HG03039 (cell line): ENCODE data around the gene SACS.
"Not testable (repeated sequence)": the region's sequence is repeated elsewhere in the genome, so short reads cannot be mapped to it uniquely, and the experiment has no call there.

ENCODE experiments used
- ATAC-seq: cut with Tn5 transposase; IDR thresholded peaks from one replicate; pipeline ENCODE4 v1.9.1; 2021; ENCODE audit warnings: mild to moderate bottlenecking, moderate library complexity; ENCODE audit not compliant: unreplicated experiment

The SACS gene

DNA sequence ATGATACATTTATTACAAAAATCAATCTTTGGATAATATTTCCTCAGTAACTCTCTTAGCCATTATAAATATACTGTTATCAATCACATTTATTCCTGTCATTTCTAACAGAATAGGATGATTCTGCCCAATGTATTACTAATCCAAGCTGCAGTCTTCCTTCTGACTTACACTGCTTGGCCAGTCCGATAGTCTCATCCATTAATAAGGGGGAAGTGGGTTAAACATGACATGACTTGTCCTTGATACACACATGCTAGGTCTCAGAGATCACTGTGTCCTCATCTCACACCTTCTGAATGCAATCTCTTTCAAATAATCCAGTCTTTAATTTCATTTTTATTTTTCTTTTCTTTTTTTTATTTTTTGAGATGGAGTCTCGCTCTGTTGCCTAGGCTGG is 18.8 kb downstream of the SACS start:
- ATAC-seq = no peak

DNA sequence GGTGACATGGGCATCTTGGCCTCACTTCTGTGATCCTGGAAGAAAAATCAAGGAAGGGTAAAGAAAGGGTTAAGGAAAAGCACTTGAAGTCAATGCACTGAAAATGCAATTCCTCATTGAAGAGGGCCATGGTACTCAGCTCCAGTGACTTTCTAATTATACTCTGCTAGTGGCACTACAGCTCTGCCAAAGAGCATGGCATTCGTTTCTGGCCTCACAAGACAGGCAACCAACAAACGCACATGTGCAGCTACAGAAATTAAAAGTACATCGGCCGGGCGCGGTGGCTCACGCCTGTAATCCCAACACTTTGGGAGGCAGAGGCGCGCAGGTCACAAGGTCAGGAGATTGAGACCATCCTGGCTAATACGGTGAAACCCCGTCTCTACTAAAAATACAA is 21.8 kb downstream of the SACS start:
- ATAC-seq = no peak

DNA sequence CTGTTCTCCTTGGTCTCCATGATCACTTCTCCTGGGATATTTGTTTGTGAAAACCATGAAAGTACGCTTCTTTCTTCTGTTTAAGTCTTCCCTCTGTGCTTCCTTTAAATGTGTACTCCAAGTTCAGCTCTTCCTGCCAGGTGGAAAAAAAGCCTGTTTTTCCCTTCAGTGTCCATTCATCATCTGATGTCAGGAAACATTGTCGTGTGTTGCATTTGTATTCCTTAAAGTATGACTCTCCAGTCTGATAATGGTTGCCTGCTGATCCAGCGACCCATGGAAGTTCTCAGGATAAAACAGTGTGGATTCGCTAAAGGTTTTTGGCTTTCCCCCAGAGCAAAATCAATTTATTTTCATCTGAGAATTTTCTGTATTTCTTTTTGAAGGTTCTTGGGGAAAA is 22.3 kb downstream of the SACS start:
- ATAC-seq = no peak

DNA sequence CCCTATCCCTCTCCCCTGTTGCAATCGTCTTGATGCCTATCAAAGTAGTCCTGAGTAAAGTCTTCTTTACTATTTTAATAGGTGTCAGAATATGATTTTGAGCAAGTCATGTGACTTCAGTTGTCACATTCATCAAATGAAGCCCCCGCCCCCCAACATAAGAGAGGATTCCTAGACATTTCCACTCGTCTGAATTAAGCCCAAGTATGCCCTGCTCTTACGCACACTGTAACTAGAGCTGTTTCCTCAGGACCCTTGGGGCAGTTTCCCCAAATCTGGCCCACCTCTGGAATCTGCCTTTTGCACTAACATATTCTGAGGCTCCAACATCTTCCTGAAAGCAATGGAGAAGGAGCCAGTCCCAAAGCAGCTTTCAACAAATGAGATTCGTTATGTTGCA is 25.5 kb downstream of the SACS start:
- ATAC-seq = no peak

DNA sequence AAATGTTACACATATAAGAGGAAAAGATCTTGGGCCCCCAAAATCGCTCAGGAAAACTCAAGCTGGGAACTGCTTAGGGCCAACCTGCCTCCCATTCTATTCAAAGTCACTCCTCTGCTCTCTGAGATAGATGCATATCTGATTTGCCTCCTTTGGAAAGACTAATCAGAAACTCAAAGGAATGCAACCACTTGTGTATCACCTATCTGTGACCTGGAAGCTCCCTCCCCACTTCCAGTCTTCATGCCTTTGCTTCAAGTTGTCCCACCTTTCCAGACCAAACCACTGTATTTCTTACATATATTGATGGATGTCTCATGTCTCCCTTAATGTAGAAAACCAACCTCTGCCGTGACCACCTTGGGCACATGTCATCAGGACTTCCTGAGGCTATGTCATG is 32.3 kb downstream of the SACS start:
- ATAC-seq = not testable (repeated sequence)

DNA sequence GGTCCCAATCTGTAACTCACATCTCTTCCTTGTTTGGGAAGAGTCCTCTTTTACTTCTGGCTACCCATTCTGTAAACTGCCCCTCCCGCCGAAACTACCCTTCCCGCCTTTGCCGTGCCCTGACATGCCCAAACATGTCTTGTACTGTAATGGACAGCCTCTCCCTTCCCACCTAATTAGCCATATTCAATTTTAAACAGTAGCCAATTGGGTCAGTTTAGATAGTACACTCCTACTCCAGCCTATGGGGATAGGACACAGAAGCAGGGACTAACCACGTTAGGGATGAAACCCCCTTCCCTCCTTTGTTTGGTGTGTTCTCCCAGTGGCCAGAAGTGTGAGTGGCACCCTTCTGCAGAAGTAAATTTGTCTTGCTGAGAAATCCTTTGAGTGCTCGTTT is 34.2 kb downstream of the SACS start:
- no peak for ATAC-seq

DNA sequence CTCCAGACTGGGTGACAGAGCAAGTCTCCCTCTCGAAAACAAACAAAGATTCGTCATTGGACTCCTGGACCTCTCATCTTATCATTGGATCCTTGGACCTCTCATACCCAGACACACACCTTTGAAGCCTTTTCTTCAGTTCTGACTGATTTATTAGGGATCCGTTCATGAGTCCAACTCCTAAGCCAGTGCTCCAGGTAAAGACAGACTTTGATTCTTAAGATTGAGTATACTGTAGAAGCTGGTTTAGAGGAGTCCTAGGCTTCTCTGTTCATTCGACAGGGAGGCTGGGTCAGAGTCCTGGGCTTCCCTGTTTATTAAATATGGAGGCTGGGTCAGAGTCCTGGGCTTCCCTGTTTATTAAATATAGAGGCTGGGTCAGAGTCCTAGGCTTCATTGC is 38.7 kb downstream of the SACS start:
- ATAC-seq = no peak

DNA sequence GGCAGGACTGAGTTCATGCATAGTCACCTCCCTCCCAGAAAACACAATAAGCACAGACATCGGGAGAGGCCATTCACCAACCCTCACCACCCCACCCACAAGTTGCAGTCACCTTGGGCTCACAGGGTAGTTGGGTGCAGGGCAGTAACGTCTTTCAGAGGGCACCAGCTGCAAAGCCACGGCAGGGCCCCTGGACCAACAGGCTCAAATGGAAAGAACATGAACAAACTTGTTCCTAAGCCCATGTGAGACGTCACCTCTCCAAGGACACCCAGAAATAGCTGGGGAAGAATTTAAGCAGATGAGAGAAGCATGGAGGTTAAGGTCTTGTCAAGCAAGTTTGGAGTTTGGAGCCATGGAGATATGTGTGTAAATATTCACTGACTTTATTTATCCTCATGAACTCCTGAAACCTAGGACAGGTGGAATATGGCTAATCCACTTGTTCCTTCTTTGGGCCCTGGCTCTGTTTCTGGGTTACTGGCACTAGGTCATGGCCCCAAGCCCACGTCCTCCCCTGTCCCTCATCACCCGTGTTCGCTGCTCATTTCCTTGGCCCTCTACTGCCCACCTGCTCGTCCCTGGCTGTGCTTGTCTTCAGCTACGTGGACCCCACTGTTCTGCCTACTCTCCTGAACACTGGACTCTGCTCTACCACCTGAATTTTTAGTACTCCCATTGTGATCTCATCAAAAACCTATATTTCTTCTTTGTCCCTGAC is 40.4 kb downstream of the SACS start:
- ATAC-seq = no peak

DNA sequence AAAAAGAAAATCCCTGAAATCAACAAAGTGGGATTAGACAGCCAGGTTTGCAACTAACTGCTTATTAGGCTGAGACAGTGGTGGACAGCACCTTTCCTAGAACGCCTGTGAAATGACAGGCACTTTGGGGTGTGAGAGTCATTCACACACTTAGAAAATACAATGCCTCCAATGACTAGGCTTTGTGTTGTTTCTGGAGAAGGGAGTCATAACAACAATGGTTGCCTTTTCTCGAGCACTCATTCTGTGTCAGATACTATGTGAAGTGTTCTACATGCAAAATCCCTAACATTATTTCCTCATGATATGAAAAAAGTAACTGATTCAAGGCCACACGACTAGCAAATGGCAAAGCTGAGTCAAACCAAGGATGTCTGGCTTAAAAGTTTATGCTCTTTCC is 41.2 kb downstream of the SACS start:
- ATAC-seq = no peak

DNA sequence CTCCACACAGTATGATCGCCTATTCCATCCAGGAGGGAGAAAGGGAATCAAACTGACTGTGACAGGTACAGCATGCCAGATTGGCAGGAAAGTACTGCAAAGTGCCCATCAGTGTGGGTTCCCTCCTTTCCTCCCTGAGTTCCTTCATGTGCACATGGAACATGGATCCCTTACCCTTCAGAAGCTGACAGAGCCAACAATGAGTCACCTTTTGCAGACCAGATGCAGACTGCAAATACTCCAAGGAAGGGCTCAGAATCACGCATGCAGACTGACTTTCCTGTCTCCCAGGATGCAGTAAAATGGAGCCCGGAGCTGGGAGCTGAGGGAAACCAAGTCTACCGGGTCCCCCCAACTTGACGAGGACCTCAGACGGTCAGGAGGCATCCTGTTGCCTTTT is 41.8 kb downstream of the SACS start:
- no peak for ATAC-seq

DNA sequence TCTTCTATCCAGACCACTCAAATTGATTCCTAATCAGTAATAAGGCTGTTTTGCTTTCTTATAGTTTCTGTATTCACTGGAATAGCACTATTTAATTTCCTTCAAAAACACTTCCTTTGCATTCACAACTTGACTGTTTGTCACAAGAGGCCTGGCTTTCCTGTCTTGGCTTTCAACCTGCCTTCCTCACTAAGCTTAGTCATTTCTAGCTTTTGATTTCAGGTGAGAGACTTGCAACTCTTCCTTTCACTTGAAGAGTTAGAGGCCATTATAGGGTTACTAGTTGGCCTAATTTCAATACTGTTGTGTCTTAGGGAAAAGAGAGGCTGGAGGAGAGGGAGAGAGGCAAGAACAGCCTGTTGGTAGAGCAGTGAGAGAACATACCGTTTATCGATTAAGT is 47.0 kb downstream of the SACS start:
- ATAC-seq = peak; percentile 45

DNA sequence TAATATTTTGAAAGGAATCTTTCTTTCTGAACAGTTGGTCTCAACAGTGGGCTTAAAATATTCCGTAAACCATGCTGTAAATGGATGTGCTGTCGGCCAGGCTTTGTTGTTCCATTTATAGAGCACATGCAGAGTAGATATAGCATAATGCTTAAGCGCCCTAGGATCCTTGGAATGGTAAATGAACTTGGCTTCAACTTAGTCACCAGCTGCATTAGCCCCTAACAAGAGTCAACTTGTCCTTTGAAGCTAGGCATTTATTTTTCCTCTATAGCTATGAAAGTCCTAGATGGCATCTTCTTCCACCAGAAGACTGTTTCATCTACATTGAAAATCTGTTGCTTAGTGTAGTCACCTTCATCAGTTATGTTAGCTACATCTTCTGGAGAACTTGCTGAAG is 47.6 kb downstream of the SACS start:
- no peak for ATAC-seq

DNA sequence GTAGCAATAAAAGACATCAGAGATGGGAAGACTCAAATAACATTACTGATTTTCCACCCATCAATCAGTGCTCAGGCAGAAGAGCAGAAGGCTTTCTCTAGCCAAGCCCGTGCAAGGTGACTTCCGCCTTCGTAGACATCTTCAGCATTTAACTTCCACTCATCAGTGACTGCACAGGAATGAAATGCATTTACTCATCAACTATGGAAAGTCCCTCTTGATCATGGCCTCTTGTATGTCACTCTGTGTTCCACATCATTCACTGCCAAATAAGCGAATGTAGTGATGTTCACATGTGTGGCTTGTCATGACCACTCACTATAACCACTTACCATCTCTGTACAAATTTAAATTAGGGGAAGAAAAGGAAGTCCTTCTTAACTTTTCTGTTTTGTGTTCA is 49.4 kb downstream of the SACS start:
- ATAC-seq = peak; percentile 78

DNA sequence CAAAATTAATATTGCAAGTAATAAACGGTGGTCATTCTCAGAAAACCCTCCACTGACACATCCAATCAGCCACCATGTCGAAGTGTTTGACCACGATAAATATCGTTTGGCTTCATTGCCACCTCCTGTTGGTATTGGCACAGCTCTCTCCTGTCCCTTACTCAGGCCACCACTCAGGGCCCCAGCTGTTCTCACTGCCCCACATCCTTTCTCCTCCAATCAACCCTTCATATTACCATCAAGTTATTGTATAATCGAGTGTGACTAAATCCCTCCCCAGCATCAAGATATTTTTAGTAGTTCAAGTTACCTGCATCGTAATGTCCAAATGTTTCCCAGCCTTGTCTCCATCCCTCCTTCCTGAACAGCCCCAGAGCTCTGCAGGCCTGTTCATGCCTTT is 50.4 kb downstream of the SACS start:
- ATAC-seq = no peak

DNA sequence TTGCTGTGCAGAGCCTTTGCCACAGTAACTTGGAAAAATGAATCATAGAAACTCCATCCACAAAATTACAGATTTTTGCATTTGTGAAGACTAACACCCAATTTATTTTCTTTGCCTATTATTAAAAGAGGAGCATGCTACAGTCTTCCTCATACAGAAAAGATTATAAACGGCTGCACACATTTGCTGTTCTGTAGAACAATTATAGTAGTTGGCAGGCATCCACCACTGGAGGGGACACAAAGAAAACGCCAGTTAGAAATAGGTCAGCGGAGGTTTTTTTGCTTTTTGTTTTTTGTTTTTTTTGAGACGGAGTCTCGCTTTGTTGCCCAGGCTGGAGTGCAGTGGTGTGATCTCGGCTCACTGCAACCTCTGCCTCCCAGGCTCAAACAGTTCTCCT is 51.6 kb downstream of the SACS start:
- ATAC-seq = no peak

DNA sequence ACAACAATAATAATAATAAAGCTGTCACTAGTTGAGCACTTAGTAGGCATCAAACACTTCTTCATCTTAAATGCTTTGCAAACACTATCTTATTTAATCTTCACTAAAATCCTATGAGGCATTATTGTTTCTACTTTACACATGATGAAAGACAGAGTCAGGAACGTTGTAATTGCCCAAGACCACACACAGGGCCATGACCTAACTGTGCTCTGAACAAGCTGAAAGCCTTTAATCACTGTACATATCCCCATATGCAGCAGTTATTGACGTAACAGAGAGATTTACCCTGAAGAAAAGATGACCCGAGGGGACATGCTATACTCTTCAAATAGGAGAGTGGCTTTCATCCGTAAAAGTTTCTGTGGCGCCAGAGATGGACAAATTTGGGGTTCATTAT is 53.0 kb downstream of the SACS start:
- no peak for ATAC-seq

DNA sequence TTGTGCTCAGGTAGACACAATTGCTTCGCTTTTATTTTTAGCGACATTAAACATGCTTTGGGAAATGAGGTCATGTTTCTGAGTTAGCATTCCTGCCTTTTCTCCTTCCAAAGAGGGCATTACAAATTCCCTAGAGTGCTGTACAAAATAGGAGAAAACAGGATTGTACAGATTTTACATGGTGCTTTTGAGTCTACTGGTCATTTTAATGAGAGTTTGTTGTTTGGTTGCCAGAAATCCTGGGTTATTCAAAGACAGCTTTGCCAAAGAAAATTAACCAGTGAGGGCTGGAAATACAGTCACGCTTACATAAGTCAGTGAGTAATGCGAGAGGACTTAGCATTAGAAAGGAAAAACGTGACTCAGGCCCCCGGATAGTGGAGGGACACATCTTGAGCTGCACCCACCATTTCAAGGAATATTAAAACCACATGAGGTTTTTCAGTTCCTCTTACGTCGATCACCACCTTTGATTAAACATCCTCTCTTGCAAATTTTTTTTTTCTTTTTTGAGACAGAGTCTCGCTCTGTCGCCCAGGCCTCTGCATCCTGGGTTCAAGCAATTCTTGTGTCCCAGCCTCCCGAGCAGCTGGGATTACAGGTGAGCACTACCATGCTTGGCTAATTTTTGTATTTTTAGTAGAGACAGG is 55.4 kb downstream of the SACS start:
- no peak for ATAC-seq

DNA sequence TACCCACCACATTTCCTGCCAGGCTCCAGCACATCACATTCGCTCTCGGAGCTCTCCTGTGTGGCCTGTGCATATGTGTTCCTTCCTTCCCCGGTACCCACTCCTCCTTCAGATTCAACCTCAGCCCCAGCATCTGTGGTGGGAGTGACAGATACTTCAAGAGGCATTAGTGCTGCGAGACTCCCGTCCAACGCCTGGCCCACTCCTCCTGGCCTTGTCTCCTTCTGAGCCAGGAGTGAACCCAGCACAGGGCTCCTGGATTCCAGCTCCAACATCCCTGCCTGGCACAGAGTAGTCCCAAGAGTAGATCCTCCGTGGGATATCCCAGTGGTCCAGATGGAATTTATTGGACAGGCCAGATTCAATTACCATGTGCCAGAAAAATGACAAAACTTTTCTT is 55.9 kb downstream of the SACS start:
- no peak for ATAC-seq

DNA sequence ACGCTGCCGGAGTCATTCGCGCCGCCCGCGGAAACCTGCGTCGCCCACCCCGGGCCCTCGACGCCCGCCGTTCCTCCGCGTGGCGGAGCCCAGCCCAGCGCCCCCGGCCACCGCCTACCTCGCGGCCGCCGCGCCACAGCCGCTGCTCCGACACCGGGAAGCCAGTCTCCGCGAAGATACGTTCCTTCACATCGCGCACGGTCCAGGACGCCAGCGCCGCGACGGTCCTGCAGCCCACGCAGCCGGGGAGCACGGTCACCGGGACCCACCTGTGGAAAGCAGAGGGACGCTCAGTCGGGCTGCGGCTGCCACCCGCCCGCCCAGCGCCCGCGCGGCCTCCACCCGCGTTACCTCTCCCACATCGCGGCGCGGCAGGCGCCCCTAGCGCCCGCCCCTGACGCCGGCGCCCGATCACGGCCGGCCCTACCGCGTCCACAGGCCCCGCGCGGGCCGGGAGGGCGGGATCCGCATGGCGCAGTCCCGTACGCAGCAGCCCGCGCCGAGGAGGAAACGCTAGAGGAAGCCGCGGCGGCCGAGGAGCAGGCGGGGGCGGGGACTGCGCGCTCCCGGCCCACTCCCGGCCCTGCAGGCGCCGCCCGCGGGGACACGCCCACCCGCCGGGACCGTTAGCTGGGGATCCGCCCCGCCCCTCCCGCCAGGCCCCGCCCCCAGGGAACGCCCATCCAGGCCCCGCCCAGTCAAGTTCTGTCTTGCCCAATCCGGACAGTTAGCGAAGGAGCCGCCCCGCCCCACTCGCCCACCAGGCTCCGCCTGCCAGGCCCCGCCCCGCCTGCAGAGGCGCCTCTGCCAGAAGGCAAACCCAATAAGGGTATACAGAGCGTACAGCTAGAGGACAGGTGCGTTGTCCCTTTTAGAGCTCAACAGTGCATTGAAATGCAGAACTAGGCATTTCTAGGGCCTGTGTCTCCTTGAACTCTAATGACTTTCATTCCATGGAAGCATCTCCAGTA is 58.2 kb downstream of the SACS start:
- ATAC-seq = peak; percentile 84

DNA sequence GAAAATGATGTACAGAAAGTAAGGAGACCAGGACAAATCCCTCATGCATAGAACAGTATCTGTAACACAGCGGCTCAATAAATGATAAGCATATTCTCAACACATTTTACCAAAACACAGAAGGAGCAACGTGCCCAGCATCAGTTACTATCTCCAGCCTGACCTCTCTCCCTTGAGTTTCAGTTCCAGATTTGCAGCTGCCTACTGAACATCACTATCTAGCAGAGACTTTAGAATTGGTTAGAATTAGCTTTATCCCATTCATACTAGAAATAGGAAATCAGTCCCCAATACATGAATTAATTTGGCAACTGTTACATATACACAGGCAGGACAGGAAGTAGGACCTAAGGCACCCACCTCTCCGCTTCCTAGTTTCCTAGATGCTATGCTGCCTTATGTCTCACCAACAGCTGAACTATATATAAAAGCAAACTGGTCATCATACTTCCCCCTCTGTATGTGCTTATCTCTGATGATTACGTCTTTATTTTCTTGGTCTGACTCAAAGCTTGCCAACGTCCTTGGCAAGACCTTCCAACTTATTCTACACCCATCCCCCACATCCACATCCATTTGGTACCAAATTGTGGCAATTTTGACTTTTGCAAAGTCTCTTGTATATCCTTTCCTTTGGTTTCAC is 61.1 kb downstream of the SACS start:
- no peak for ATAC-seq

DNA sequence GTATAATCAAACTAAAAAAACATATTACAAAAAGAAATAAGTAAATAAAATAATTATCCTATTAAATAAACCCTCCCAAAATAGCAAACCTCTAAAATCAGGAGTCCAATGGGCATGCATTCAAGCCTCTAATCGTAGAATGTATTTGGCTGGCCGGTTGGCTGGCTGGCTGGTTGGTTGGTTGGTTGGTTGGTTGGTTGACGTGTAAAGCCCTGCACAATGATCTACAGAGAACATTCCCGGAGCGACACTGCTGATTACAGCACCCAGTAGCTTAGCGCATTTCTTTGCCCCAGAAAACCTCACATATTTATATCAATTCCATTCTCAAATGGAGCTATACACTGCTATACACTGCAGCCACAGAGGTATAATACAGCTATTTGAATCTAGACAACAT is 65.6 kb downstream of the SACS start:
- ATAC-seq = no peak
